Hepatocyte (in vitro differentiated cells): ENCODE results near the gene CCDC13. TPM values are rescaled to one million over a fixed set of nuclear protein-coding genes. Genes with fewer than 3 reads are reported as not detected.

Experiments
- DNase-seq: peaks from one replicate; pipeline ENCODE4 v3.0.0-alpha.2; 2016; ENCODE audit warnings: low spot score
- H2AFZ ChIP-seq: fragments of 200-600 bp; sonication (generic); 2 replicates; pipeline ENCODE4 v1.6.0; 2016; ENCODE audit warnings: antibody characterized with exemption, mild to moderate bottlenecking
- H3K27ac ChIP-seq: fragments of 200-600 bp; sonication (generic); 2 replicates; pipeline ENCODE4 v1.5.1; 2016; ENCODE audit warnings: mild to moderate bottlenecking
- H3K27me3 ChIP-seq: fragments of 200-600 bp; sonication (generic); 2 replicates; pipeline ENCODE4 v1.6.1; 2016
- H3K36me3 ChIP-seq: fragments of 200-600 bp; sonication (generic); replicated peaks from 2 replicates; pipeline ENCODE4 v1.5.1; 2016; ENCODE audit warnings: low read depth; ENCODE audit not compliant: insufficient read depth
- H3K4me1 ChIP-seq: fragments of 200-600 bp; sonication (generic); 2 replicates; pipeline ENCODE4 v1.5.1; 2016; ENCODE audit warnings: mild to moderate bottlenecking, moderate library complexity; ENCODE audit not compliant: insufficient read depth
- H3K4me2 ChIP-seq: fragments of 200-600 bp; sonication (generic); 2 replicates; pipeline ENCODE4 v1.6.0; 2016
- H3K4me3 ChIP-seq: fragments of 200-600 bp; sonication (generic); 2 replicates; pipeline ENCODE4 v1.5.1; 2016; ENCODE audit warnings: mild to moderate bottlenecking
- H3K79me2 ChIP-seq: fragments of 200-600 bp; sonication (generic); 2 replicates; pipeline ENCODE4 v1.6.0; 2017; ENCODE audit warnings: mild to moderate bottlenecking
- H3K9me2 ChIP-seq: fragments of 200-600 bp; sonication (generic); replicated peaks from 2 replicates; pipeline ENCODE4 v1.6.0; 2017; ENCODE audit warnings: mild to moderate bottlenecking; ENCODE audit not compliant: insufficient read depth
- H3K9me3 ChIP-seq: fragments of 200-600 bp; sonication (generic); 2 replicates; pipeline ENCODE4 v1.5.1; 2016; ENCODE audit warnings: low read depth, mild to moderate bottlenecking
- H4K20me1 ChIP-seq: fragments of 200-600 bp; sonication (generic); 2 replicates; pipeline ENCODE4 v1.6.0; 2016; ENCODE audit warnings: mild to moderate bottlenecking; ENCODE audit not compliant: insufficient read depth, poor library complexity, severe bottlenecking
- CTCF ChIP-seq: fragments of 200-600 bp; sonication (generic); IDR thresholded peaks from 2 replicates; pipeline ENCODE4 v1.5.1; 2016; ENCODE audit warnings: antibody characterized with exemption, mild to moderate bottlenecking; ENCODE audit not compliant: poor library complexity
- EZH2 ChIP-seq: fragments of 200-600 bp; sonication (generic); IDR thresholded peaks from 2 replicates; pipeline ENCODE4 v1.6.1; 2016; ENCODE audit warnings: antibody characterized with exemption, mild to moderate bottlenecking, borderline replicate concordance
- EZH2phosphoT487 ChIP-seq: fragments of 200-600 bp; sonication (generic); IDR thresholded peaks from one replicate; pipeline ENCODE4 v1.6.1; 2018; ENCODE audit warnings: antibody characterized with exemption, mild to moderate bottlenecking, low read depth, moderate library complexity; ENCODE audit not compliant: unreplicated experiment, severe bottlenecking
- WGBS: methylation state at CpG from one replicate; pipeline ENCODE4 v1.1.6; 2016; ENCODE audit warnings: low lambda C conversion rate; ENCODE audit errors: missing lambda C conversion rate; 5-methylcytosine and 5-hydroxymethylcytosine counted together
- polyA plus RNA-seq: library from polyadenylated mRNA; unstranded; fragments of >200 nt; fragmentation: Nextera tagmentation; extraction: Ambion mirVana; gene quantifications from 2 replicates; pipeline ENCODE4 v1.2.1, GENCODE V29; 2016
- total RNA-seq: library from RNA; depleted of rRNA; stranded (reverse); fragments of >200 nt; gene quantifications from 2 replicates; pipeline ENCODE4 v1.2.3, GENCODE V29; 2014

Gene CCDC13
- total and polyA plus RNA-seq, 2 experiments from 2014 or later, result 0.63 TPM; not detected in 1

GRCh38 chr3:42804106-42804830 is 31.2 kb upstream of the CCDC13 start, which contains the start of gene HIGD1A:
HIGD1A (minus strand) TSS chr3:42804490; CDS start chr3:42794253, 10,237 bp downstream.
- Histone ChIP-seq H3K36me3 (no peaks in the 10 kb centered on the region), H3K79me2 (peaks cover 44% of the 10 kb centered on the region), H3K9me3 (no peaks in the 10 kb centered on the region), H2AFZ (peak within 1 kb of the TSS; percentile 60), H3K27me3 (no peaks in the 10 kb centered on the region), H3K27ac (peak within 1 kb of the TSS; percentile 97), H4K20me1 (peaks cover 13% of the 10 kb centered on the region), H3K4me2 (peak within 1 kb of the TSS; percentile 93), H3K4me3 (peak within 1 kb of the TSS; percentile 88), H3K4me1 (peaks cover 19% of the 10 kb centered on the region), H3K9me2 (no peaks in the 10 kb centered on the region)
- TF ChIP-seq CTCF (no peak), EZH2 (no peak), EZH2phosphoT487 (no peak)
- WGBS, result 1% methylated on average over 40 of the region's 63 CpGs
- DNase-seq, result peak; percentile 98

GRCh38 chr3:42803414-42804105 is 30.5 kb upstream of the CCDC13 start:
- H2AFZ ChIP-seq, result peak overlapping the region; percentile 38
- H3K27me3 ChIP-seq, result no peaks in the 10 kb centered on the region
- WGBS, result 1% methylated on average over 25 of the region's 33 CpGs
- H4K20me1 ChIP-seq, result peaks cover 13% of the 10 kb centered on the region
- H3K4me2 ChIP-seq, result peak overlapping the region; percentile 93
- TF ChIP-seq CTCF (no peak), EZH2phosphoT487 (no peak), EZH2 (no peak)
- DNase-seq, result peak; percentile 64
- peaks cover 19% of the 10 kb centered on the region for H3K4me1 ChIP-seq
- H3K36me3 ChIP-seq, result no peaks in the 10 kb centered on the region
- no peaks in the 10 kb centered on the region for H3K9me2 ChIP-seq
- H3K9me3 ChIP-seq, result no peaks in the 10 kb centered on the region
- H3K79me2 ChIP-seq, result peaks cover 46% of the 10 kb centered on the region
- peak overlapping the region; percentile 97 for H3K27ac ChIP-seq
- H3K4me3 ChIP-seq, result peak overlapping the region; percentile 88

GRCh38 chr3:42802876-42803413 is 29.9 kb upstream of the CCDC13 start:
- H3K9me3 ChIP-seq, result no peaks in the 10 kb centered on the region
- H3K27me3 ChIP-seq, result no peaks in the 10 kb centered on the region
- DNase-seq, result no peak
- no peaks in the 10 kb centered on the region for H3K9me2 ChIP-seq
- H3K36me3 ChIP-seq, result no peaks in the 10 kb centered on the region
- H3K4me2 ChIP-seq, result peak overlapping the region; percentile 93
- WGBS, result 39% methylated on average over 11 of the region's 11 CpGs
- H3K79me2 ChIP-seq, result peaks cover 46% of the 10 kb centered on the region
- H4K20me1 ChIP-seq, result peaks cover 13% of the 10 kb centered on the region
- no peak for TF ChIP-seq EZH2phosphoT487
- H3K27ac ChIP-seq, result peak overlapping the region; percentile 97
- H3K4me3 ChIP-seq, result peak overlapping the region; percentile 88
- peaks cover 19% of the 10 kb centered on the region for H3K4me1 ChIP-seq
- H2AFZ ChIP-seq, result peak overlapping the region; percentile 38
